Uterus (tissue), 4 donors: ENCODE results near the gene RBFOX1. TPM values are rescaled to one million over a fixed set of nuclear protein-coding genes. Genes with fewer than 3 reads are reported as not detected.

Source experiments
- DNase-seq, 2 donors: peaks; one replicate each; pipeline ENCODE4 v3.0.0-alpha.2; 2019 to 2020
- H3K27ac ChIP-seq, 2 donors: fragments of 200-600 bp; sonication (generic); 1 replicate in 1 of 2; 2 replicates in 1 of 2; pipeline ENCODE4 v1.5.1; 2016 to 2018
- H3K27me3 ChIP-seq, 2 donors: fragments of 200-600 bp; sonication (generic); one replicate each; pipeline ENCODE4 v1.5.1; 2018 to 2019; ENCODE audit warnings: control low read depth in 1 of 2
- H3K36me3 ChIP-seq, 2 donors: fragments of 200-600 bp; sonication (generic); one replicate each; pipeline ENCODE4 v1.5.1; 2019; ENCODE audit warnings: control low read depth in 1 of 2
- H3K4me1 ChIP-seq, 2 donors: fragments of 200-600 bp; sonication (generic); one replicate each; pipeline ENCODE4 v1.5.1; 2018 to 2019; ENCODE audit warnings: control low read depth in 1 of 2
- H3K4me3 ChIP-seq, 2 donors: fragments of 200-600 bp; sonication (generic); 1 replicate in 1 of 2; 2 replicates in 1 of 2; pipeline ENCODE4 v1.5.1; 2018 to 2019; ENCODE audit warnings: mild to moderate bottlenecking in 1 of 2
- H3K9me3 ChIP-seq, 2 donors: fragments of 200-600 bp; sonication (generic); one replicate each; pipeline ENCODE4 v1.5.1; 2019; ENCODE audit warnings: control low read depth in 1 of 2
- CTCF ChIP-seq, 4 experiments: fragments of 200-600 bp in 2 of 4; fragments of 450-650 bp in 2 of 4; sonication (generic) in 2 of 4; IDR thresholded peaks; one replicate each; pipeline ENCODE4 v1.5.1; 2016 to 2019; ENCODE audit warnings: antibody characterized with exemption in 4 of 4, mild to moderate bottlenecking in 2 of 4, moderate library complexity in 1 of 4
- POLR2A ChIP-seq, 2 donors: fragments of 450-650 bp; IDR thresholded peaks; one replicate each; pipeline ENCODE4 v1.6.1; 2016; ENCODE audit warnings: antibody characterized with exemption in 2 of 2, mild to moderate bottlenecking in 1 of 2, moderate library complexity in 1 of 2
- intact Hi-C: fragments of 100-400 bp; cut with DNase I; formaldehyde crosslinking; loops from one replicate; pipeline ENCODE4 v1.15.1; 2023; ENCODE audit warnings: low total_unique reads
- total RNA-seq, 4 donors: library from RNA; depleted of rRNA in 3 of 4; stranded (reverse); fragments of >200 nt in 3 of 4; gene quantifications; one replicate each; pipeline versions ENCODE4 v1.1.0 to v1.2.4, GENCODE V29; 2014 to 2023
- donor health status: DM: yes; HTN: yes; CAD: no.

The RBFOX1 gene
- total RNA-seq, 4 donors from 2014 or later, result 0.55 TPM; not detected in 3

DNA sequence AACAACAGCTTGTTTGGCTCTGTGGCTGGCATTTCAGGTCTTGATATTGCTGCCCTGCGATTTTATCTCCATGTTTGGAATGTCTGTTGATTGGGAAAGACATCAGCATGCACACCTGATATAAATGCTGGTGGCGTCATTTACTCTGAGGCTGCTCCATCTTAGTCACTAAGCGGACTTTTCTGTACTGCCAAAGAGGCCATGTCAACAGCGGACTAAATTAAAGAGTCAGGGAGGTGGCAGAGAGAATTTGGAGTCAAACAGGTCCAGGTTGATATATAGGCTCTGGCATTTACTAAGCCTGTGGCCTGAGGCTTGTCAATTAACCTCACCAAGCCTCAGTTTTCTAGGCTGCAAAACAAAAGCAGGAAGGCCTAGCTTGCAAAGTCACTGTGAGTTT lies 6.2 kb downstream of the RBFOX1 start:
- Histone ChIP-seq H3K27me3 (no peaks in the 10 kb centered on the region), H3K4me3 (no peak overlapping the region), H3K9me3 (no peaks in the 10 kb centered on the region), H3K36me3 (no peaks in the 10 kb centered on the region), H3K4me1 (no peaks in the 10 kb centered on the region), H3K27ac (no peak overlapping the region)
- no peak for DNase-seq
- TF ChIP-seq POLR2A (IDR thresholded peaks at IDR 0.05), result no peak
- no peak for TF ChIP-seq CTCF (IDR thresholded peaks at IDR 0.05)
- intact Hi-C loops, result no loop called here

GRCh38 chr16:7339700-7340099 lies 7.1 kb downstream of the RBFOX1 start:
- no peak overlapping the region for H3K27ac ChIP-seq
- no peaks in the 10 kb centered on the region for H3K36me3 ChIP-seq
- H3K27me3 ChIP-seq, result no peaks in the 10 kb centered on the region
- no peaks in the 10 kb centered on the region for H3K9me3 ChIP-seq
- intact Hi-C loops, result no loop called here
- no peaks in the 10 kb centered on the region for H3K4me1 ChIP-seq
- no peak overlapping the region for H3K4me3 ChIP-seq
- TF ChIP-seq CTCF (IDR thresholded peaks at IDR 0.05) (no peak), POLR2A (IDR thresholded peaks at IDR 0.05) (no peak)
- DNase-seq, result no peak

DNA sequence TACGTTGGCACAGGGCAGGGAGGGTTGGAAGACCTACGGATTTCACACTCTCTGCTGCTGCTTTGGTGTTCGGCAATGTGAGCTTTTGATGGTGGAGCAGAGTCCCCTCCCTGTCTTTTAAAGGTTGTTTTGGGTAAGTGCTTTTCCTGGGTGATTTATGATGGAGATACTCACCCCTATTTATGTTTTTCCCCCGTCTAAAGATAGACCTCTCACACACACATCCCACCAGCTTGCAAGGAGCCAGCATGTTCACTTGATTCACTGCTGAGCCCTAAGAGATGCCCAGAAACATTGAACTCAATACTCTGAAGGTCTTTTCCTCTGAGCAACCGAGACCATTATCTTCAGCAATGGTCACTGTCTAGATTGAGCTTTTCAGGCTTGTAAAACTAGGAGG lies 8.3 kb downstream of the RBFOX1 start:
- intact Hi-C loops, result no loop called here

GRCh38 chr16:7342598-7342997 lies 10.0 kb downstream of the RBFOX1 start:
- Histone ChIP-seq H3K27ac (no peak overlapping the region), H3K36me3 (no peaks in the 10 kb centered on the region), H3K27me3 (no peaks in the 10 kb centered on the region), H3K9me3 (no peaks in the 10 kb centered on the region), H3K4me1 (no peaks in the 10 kb centered on the region), H3K4me3 (no peak overlapping the region)
- DNase-seq, result no peak
- TF ChIP-seq POLR2A (IDR thresholded peaks at IDR 0.05) (no peak), CTCF (IDR thresholded peaks at IDR 0.05) (no peak)
- intact Hi-C loops, result no loop called here

More for the DNA sequence above, 8.3 kb downstream of the RBFOX1 start:
- DNase-seq, result no peak
- H3K9me3 ChIP-seq, result no peaks in the 10 kb centered on the region
- no peak for TF ChIP-seq CTCF (IDR thresholded peaks at IDR 0.05)
- H3K27me3 ChIP-seq, result no peaks in the 10 kb centered on the region
- H3K4me3 ChIP-seq, result no peak overlapping the region
- no peaks in the 10 kb centered on the region for H3K4me1 ChIP-seq
- no peaks in the 10 kb centered on the region for H3K36me3 ChIP-seq
- no peak overlapping the region for H3K27ac ChIP-seq

GRCh38 chr16:7343243-7343642 lies 10.6 kb downstream of the RBFOX1 start:
- Histone ChIP-seq H3K4me3 (no peak overlapping the region), H3K27me3 (no peaks in the 10 kb centered on the region), H3K36me3 (no peaks in the 10 kb centered on the region), H3K4me1 (no peaks in the 10 kb centered on the region), H3K9me3 (no peaks in the 10 kb centered on the region), H3K27ac (no peak overlapping the region)
- no peak for DNase-seq
- TF ChIP-seq POLR2A (IDR thresholded peaks at IDR 0.05) (no peak), CTCF (IDR thresholded peaks at IDR 0.05) (no peak)
- intact Hi-C loops, result no loop called here
